Raji (cell line): ENCODE results near the gene EFR3B.

Experiments
- POLR2A ChIP-seq: IDR thresholded peaks from 2 replicates; pipeline ENCODE4 v1.6.1; 2011; ENCODE audit warnings: low read depth, low read length, control low read depth; ENCODE audit not compliant: insufficient read depth

EFR3B gene

GRCh38 chr2:25041928-25042320 is at the start of gene EFR3B:
TSS of gene EFR3B (plus strand) at chr2:25042076. CDS start at chr2:25042313, 237 bp downstream.
- TF ChIP-seq POLR2A: no peak

- no peak for TF ChIP-seq POLR2A
Measured at GRCh38 chr2:24993406-24994145, 48.3 kb upstream of the EFR3B start.

- TF ChIP-seq POLR2A: no peak
Measured at GRCh38 chr2:24994146-24994724, 47.6 kb upstream of the EFR3B start.

GRCh38 chr2:25000036-25000435 is 41.8 kb upstream of the EFR3B start:
- no peak for TF ChIP-seq POLR2A

GRCh38 chr2:25000503-25001324 is 41.2 kb upstream of the EFR3B start:
- TF ChIP-seq POLR2A: no peak

DNA sequence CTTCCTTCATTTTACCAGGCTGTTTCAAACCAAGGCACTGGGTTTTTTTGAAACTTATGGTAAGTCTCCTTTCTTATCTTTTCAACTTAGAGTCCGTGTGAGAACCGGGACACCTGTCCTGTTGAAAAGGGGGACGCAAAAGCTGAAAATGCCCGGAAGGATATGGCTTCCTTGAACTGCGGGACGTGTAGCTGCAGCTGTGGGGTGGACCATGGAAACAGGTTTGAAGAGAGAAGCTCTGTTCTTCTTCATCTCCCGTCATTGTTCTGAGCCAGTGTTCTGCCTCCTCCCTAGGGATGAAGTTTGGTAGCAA is 40.6 kb upstream of the EFR3B start:
- no peak for TF ChIP-seq POLR2A

DNA sequence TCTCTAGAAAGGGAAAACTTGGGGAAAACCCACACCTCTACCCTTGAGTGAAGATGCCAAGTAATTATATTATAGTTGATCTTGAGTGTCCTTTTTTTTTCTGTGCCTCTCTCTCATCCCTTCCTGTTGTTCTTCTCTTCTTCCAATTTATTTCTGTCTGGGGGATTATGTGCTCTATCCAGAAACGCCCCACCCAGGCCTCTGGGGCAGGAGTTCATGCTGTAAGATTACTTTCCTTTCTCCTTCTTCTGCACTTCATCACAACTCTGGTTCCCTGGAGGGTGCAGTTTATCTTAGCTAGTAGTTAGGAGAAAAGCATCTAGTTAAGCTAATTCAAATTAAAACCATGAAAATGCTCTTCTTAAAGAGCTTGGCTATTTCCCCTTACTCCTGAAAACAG is 39.8 kb upstream of the EFR3B start:
- no peak for TF ChIP-seq POLR2A

DNA sequence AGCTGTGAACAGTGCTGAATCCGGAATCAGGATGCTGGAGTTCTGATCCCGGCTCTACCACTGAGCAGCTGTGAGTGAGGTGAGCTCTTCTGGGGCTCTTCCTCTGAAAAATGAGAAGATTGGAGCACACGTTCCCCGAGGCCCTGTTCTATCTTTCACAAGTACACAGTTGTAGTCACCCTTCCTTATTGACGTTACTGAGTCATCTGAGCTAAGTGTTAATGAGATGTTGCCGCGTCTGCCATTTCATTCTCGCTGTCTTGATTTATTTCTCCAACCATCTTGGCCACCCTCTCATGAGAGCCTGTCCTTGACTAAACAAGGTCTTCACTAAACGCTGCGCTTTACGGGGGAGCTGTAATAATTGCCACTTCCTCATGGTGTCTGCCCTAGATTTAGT is 31.9 kb upstream of the EFR3B start:
- no peak for TF ChIP-seq POLR2A

GRCh38 chr2:25014631-25015030 is 27.2 kb upstream of the EFR3B start:
- no peak for TF ChIP-seq POLR2A

DNA sequence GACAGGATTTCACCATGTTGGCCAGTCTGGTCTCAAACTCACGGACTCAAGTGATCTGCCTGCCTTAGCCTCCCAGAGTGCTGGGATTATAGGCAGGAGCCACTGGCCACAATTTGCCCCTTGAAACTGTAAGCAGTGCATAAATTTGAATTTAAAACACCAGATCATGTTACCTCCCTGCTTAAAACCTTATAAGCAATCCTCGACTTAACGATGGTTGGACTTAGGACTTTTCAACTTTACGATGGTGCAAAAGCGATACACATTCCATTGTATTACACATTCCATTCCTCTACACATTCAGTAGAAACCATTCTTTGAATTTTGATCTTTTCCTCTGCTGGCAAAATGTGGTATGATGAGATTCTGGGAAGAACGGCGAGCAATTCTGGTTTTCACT is 23.2 kb upstream of the EFR3B start:
- TF ChIP-seq POLR2A: no peak

DNA sequence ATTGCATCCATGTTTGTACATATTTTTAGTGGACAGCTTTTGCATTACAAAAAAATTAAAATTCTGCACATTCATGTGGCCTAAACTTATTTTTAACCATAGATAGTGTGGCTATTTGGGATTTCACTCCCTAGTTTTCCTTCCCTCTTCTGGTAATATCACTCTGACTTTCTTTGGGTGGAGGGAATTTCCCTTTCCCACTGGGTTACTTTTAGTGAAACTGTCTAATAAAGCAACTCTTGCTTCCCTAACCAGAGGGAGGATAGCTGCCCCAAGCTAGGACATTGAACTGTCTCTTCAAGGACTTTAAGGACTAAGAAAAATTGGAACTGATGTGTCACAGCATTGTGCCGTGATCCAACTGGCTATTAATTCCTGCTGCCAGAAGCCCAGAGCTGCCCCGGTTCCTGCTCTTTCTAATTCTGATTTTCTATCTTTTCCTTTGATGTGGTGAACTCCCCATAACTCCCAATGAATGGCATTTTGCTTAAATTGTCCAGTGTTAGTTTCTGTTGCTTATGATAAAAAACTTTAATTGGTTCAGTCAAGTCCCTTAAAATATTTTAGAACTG is 20.0 kb upstream of the EFR3B start:
- no peak for TF ChIP-seq POLR2A

DNA sequence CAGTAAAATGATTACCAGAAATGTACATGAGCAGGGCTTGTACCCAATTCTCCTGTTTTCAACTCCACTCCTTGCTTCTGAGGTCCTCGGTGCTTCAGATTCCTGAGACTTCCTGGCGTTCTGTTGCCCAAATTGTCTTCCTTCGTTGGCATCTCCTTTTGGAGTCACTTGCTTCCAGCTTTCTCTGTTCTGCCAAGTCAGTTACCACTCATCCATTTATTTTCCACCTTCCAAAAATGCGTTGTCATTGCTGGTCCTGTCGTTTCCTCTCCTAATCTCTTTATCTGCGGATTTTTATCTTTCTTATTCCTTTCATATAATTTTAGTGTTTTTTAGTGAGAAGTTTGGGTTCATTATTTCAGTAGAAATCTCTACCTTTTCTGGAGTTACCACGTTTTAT is 18.5 kb upstream of the EFR3B start:
- TF ChIP-seq POLR2A: no peak

- no peak for TF ChIP-seq POLR2A
Measured at GRCh38 chr2:25025229-25026007, 16.5 kb upstream of the EFR3B start.

GRCh38 chr2:25026008-25026530 is 15.8 kb upstream of the EFR3B start:
- TF ChIP-seq POLR2A: no peak

DNA sequence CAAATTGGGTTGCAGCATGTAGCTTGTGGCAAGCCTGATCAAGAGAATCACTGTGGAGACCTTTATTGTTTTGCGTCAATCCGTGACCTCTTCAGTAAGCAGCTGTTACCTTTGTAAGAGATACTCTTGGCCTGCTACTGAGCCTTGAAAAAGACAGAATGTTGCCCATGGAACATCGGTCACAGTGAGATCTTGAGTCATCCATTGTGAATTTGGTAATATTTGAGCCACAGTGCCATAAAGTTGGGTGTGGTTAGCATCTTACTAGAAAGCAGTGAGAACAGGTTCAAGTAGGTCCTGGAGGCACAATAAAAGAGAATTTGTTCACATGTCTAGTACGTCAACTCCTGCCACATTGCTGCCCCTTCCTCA is 12.7 kb upstream of the EFR3B start:
- TF ChIP-seq POLR2A: no peak
